COLO668 (cell line): ENCODE results near the gene COLEC11.
"Not testable (repeated sequence)": the region's sequence is repeated elsewhere in the genome, so short reads cannot be mapped to it uniquely, and the experiment has no call there.

Source experiments
- DNase-seq: peaks from one replicate; lab custom pipeline; 2025; ENCODE audit not compliant: unreplicated experiment; lab: John Stamatoyannopoulos, UW

COLEC11 gene

DNA sequence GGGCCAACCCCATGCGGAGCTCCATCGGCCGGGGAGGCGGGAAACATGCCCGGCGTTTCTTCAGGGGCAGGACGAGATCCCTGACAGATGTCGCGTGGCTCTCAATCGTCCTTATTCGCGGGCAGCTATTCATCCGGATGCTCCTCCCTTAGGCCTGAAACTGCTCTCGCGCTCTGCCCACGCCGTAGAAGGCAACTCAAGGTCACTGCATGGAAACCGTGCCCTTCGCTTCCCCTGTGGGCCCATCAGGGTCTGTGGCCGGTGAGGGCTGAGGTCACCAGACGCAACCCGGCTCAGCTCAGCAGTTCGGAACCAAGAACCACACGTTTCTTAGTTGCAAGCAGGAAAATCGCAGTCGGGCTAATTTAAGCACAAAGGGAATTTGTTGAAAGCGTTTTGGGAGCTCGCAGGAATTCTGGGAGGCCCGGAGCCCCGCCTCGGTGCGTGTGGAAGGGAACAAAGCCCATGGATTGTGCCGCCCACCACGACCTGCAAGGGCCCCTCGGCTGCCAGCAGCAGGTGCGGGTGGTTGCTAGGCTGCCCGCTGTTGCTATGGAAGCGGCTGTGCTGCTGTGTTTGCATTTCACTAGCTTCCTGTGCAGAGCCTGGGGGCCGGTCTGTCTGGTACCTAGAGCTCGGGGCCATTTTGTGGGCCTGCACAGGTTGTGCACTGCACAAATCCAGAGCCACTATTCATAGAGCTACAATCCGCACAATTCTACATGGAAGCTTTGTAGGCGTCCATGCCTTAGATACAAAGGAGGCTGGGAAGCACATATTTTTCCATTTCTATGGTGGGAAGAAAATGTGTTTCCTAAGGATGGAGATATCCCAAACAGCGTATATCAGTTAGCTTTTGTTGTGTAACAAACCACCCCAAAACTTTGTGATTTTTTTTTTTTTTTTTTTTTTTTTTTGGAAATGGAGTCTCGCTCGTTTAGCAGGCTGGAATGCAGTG is 57.1 kb downstream of the COLEC11 start:
- DNase-seq, result peak; percentile 97

DNA sequence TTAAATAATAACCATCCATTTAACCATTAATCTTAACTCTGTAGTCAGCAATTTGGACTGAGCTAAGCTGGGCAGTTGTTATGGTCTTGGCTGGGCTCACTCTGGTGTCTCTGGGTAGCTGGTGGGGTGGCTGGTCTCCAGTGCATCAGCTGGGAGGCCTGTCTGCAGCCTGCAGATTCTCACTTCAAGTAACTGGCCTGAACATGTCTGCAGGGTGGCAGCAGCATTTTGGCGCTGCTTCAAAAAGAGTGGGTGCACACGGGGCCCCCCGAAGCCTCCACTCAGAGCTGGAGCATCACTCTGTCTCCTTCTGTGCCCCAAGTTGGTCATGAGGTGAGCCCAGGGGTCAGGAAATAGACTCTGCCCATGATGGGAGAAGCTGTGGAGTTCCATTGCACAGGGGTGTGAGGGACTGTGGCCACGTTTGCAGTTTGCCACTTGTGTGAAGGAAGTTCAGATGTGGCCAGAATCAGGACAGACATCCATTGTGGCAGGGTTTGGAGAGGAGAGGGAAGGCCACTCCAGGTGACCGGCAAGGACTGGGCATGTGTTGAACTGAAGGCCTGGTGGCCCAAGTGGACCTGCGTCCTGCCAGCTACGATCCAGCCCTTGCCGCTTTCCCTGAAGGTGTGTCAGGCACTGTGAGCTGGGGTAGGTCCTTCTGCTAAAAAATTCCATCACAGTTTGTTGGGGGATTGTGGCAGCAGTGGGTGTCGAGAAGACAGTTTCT is 58.1 kb downstream of the COLEC11 start:
- DNase-seq, result no peak

DNA sequence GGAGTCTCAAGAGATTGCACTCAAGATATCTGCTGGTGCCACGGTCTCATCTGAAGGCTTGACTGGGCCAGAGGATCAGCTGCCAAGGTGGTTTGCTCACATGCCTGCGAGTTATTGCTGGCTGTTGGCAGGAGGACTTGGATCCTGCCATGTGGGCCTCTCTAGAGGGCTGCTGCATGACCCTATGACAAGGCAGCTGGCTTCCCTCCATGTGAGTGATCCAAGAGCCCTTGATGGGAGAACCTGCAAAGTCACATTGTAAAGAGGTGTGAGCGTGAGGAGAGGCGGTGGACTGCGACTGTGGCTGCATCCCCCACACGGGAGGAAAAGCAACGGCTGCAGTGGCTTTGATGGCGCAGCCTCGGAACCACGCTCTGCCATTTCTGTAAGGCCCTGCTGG is 59.1 kb downstream of the COLEC11 start:
- DNase-seq, result no peak

DNA sequence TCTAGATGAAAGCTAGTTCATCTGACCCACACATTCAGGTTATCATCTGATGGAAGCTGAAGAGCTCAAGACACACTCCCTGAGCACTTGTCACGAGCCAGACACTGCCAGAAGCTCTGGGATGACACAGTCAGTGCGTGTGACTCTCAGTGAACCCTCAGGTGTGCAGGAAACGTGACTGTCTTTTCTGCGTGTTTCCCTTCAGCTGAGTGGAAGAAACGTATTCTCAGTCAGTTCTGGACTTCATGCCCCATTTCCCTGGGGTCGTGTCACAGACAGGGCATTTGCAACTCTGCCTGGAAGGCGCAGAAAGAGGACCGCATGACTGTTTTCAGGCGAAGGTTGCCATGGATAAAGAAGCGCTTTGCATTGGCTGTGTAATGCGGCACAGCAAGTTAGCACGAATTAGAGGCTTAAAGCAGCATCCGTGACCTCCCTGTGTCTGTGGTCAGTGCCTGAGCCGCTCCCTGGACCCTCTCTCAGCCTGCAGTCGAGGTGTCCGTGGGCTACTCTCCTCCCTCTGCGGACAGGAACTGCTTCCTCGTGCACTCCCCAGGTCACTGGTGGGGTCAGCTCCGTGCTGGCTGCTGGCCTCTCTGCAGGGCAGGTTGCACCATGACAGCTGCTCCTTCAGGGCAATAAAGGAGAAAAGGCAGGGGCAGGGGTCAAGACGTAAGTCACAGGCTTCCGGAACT is 59.8 kb downstream of the COLEC11 start:
- no peak for DNase-seq

DNA sequence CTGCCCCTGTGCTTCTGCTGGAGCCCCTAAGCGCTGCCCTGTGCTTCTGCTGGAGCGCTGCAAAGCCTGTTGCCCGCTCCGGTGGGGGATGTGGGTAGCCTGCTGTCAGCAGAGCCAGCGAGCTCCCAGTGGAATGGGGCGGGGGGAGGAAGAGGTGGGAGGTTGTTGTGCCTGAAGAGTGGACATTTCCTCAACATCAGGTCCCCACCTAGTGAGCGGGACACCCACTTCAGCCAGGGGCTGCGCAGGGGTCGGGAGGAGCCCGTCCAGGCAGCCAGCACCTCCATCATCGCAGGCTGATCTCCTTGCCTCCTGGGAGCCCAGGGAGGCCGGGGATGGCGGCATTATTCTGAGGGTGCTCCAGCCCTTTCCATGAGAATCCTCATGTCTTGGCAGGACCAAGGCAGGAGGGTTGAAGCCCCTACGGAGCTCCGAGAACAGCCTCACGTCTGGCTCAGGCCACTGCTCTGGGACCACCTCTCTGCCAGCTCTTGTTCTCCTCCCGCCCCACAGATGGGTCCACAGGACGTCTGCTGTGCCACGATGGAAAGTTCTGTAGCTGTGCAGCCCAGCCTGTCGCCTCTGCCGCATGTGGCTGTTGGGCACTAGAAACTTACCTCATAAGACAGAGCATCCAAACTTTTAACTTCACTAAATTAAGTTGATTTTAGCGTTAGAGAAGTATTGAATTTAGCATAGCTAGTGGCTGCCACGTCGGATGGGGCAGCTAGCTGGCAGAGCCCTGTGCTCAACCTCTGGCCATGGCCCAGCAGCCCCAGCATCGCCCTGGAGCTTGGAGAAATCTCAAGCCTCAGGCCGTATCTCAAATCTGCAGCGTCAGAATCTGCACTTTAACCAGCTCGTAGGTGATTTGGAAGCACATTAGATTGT is 61.2 kb downstream of the COLEC11 start:
- DNase-seq, result no peak

DNA sequence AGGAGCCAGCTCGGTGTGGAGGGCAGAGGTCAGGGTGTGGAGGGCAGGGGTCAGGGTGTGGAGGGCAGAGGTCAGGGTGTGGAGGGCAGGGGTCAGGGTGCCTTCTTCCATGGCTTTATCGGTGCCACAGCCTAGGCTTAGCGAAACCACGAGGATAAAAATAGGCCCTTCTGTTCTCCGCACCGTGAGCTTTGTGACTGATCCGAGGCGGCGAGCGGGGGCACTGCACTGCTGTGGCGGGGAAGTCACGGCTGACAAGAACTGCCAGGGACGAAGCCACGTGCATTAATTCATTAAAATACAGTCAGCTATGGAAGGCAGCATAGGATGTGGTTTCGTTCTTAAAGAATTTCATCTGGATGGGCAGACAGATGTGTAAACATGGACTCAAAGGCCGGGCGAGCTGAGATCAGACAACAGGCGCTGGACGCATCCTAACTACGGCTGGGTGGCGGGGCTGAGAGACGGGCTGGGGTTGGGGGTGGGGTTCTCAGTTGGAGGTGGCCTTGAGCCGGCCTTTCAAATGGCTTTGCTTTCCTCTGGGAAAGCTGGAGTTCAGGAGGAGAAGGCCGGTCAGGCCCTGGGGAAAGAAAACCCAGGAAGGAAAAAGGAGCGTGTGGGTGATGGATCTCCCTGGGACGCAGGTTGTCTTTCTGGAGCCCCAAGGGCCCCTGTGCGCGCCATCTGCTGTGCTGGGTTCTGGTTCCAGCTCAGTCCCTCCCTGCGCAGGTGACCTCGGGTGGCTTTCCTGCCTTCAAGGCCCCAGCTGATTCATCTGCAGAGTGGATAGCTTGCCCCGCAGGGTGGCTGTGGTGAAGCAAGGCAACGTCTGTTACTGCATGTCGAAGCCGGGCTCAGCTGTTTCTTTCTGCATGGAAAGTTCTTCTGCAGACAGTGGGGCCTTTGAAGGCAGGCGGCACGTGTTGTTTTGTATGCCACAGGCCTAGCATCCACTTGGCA is 62.1 kb downstream of the COLEC11 start:
- DNase-seq, result peak; percentile 65

DNA sequence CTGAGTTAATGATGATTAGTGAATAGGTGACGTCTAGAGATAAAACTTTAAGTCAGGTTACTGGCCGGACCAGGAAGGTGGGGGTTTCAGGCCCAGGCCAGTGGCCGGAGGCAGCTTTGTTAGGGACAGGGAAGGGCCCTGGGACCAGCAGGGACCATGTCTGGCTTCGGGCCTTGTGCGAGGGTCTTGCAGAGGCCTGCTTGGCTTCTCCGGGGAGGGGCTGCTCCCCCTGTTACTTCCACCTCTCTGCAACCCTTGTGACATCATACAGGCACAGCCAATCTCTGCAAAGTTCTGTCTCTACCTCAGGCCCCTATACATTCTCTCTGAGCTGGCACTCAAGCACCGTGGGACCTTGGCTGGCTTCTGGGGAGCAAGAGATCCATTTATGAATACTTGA is 63.0 kb downstream of the COLEC11 start, which contains the start of gene ALLC:
Gene ALLC (plus strand): TSS at position 320 of the 400 bp plus-strand sequence. CDS start 12,958 bp downstream, outside the sequence.
- no peak for DNase-seq

DNA sequence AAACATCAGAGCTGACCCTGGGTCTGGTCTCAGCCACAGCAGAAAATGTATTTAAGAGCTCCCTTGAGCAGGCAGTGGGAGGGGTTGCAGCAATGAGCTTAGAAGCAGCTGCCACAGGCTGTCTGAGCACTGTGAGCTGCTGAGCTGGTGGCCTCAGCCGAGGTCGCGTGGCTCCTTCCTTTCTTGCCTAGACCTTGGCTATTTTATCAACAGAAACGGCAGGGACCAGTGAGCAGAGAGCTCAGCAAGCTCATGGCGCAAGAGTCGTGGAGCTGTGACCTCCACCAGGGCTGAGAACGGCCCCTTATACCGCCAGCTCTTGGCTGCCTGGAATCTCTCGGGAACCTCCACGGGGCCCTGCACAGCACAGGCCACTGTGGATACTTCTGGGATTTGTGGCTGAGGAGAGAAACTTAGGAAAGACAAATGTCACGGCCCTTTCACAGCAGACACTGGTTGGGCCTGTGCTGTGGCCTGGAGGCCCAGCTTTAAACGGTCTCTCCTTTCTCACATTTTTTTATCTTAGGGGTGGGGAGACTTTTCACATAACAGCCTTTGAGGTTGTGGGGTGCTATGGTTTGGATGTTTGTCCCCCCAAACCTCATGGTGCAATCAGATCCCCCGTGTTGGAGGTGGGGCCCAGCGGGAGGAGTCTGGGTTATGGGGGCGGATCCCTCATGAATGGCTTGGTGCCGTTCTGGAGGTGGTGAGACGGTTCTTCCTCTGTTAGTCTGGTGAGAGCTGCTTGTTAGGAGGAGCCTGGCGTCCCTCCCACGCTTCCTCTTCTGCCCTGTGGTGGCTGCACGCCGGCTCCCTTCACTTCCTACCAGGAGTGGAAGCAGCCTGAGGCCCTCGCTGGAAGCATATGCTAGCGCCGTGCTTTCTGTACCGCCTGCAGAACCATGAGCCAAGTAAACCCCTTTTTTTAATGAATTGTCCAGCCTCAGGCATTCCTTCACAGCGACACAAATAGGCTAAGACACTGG is 64.8 kb downstream of the COLEC11 start:
- DNase-seq, result no peak

DNA sequence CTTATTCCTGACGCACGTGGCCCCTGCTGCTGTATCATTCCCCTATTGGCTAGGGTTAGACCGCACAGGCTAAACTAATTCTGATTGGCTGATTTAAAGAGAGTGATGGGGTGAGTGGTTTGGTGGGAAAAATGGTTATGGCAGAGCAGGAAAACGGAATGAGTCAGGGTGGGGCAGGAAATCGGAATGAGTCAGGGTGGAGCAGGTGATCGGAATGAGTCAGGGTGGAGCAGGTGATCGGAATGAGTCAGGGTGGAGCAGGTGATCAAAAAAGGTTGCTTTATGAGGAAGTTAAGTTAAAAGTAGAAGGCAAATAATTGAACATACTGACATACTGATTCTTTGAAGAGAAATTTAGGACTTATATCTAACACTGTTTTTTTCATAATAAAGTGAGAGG is 65.7 kb downstream of the COLEC11 start:
- not testable (repeated sequence) for DNase-seq

DNA sequence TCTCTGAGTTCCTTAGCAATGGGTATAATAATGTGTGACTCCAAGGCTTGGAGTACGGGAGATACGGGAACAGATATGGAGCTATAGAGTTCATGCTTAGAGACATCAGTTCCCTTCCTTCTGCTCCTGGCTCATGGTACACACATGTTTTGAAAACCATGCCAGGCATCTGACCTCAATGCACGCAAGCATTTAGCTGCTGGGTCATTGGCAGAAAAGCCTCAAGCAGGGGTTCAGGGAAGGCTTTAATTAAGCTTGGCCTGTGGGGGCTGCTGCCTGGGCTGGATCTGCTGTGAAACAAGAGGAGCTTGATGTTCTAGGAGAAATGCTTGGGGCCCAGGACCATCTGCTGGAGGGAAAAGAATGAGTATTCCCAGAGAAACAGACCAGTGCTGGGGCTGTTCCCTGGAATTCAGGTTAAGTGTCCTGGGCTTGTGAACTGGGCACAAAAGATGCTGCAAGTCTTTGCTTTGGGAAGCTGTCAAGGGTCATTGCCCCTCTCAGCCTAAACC is 66.3 kb downstream of the COLEC11 start:
- no peak for DNase-seq

DNA sequence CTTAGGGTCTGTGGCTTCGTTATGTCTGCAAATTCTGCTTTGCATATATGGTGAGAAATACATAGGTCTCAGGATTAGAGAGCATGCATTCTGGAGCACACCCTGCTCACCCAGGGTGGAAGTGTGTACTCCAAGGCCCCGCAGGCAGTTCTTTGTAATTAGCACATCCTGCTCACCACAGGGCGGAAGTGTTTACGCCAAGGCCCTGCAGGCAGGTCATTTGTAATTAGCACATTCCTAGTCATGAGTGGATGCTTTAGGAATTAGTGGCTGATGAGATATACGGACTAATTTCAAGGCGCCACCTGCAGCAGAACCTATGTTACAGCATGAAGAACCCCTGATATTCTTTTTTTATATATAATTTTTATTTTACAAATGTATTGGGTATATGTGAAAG is 67.3 kb downstream of the COLEC11 start:
- no peak for DNase-seq

DNA sequence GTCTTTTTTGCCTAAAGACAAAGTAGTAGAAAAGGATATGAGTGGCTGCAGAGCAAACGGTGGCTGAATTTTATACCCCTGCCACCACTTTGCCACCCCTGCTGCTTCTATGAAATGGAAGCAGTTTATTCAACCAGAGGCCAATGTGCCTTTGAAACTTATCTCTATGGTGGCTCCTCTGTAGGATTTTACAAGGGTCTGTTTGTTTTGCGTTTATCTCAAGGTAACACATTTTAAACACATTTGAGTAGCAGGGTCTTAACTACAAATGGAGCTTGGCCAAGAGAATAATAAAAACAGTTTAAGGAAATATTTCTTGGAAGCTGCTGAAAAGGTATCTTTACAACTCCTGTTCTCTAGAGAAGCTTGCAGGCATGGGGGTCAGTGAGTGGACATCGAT is 69.2 kb downstream of the COLEC11 start:
- DNase-seq, result no peak

DNA sequence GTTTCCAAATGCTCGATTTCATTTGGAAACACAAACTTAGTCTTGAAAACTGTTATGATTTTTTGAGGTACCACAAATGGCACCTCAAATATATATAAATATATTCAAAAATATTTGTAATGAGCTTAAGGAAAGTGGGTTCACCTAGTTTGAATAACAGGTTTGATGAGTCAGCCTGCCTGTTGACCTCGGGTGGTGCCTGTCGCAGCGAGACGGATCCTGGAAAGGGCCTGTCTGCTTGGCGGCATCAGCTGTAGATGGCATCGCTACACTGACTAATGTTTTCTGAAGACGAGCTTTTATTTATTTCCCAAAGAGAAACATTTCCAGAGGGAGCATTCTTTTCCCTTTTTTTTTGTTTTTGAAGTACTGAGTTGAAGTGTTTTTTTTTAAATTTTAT is 70.0 kb downstream of the COLEC11 start:
- DNase-seq, result no peak

DNA sequence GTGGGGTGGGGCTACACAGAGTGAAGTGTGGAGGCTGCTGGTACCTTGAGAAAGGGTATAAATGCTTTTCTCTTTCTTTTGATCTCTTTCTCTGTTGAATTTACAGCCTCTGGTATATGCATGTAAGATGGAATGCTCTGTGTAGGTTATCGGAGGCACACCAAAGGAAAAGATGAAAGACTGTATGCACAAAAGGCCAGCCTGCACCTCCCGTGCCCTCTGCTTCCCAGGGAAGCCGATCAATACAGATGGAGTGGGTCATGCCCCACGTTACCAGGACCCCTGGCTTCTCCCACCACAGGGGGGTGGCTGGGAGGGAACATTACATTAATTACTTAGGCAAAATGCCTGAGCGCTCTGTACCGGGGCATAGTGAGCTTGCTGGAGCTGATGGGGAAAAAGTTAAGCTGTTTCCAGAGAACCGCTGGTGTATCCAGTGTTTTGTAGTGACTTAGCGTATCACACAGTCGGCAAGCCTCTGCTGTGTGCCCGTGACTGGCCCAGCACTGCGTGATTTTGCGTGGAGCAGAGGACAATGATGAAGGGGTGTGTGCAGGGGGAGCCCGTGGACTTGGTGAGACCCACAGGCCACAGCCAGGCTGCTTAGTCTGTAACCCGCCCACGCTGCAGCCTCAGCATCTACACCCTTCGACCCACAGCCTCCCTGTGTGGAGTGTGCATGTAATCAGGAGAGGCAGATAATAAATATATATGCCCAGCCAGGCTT is 71.1 kb downstream of the COLEC11 start:
- no peak for DNase-seq

DNA sequence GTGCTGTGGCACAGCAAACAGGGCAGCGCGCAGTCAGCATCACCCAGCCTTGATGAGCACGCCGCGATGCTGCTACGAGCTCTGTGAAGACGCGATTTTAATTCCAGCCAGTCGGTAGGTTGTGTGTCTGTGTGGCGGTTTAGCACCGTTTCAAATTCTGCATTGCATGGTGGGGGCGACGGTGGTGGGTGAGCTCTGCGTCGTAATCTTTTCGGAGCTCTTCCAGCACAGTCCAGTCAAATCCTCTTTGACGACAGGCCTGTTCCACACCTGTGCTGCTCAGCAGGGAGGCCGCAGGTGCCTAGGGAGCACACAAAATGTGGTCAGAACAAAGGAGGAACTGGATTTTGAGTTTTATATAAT is 71.7 kb downstream of the COLEC11 start:
- peak; percentile 50 for DNase-seq

DNA sequence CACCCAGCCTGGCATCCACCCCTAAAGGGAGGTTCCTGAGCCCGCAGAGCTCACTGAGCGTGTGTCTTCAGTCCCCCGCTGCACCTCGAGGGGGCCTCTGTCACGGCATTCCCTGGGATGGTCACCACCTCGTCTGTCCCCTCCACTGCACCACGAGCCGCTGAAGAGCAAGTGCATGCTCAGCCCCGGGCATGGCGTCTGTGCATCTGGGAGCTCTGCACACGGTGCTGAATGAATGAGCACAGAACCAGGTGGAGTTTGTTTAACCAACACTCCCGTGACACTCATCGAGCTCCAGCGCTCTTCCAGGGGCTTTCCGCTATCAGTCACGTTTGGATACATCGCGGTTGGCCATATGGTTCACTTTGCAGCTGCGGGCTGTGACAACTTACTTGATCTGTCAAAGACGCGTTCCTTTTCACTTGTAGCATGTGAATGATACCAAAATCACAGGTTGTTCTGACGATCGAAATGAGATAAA is 72.3 kb downstream of the COLEC11 start:
- peak; percentile 86 for DNase-seq

DNA sequence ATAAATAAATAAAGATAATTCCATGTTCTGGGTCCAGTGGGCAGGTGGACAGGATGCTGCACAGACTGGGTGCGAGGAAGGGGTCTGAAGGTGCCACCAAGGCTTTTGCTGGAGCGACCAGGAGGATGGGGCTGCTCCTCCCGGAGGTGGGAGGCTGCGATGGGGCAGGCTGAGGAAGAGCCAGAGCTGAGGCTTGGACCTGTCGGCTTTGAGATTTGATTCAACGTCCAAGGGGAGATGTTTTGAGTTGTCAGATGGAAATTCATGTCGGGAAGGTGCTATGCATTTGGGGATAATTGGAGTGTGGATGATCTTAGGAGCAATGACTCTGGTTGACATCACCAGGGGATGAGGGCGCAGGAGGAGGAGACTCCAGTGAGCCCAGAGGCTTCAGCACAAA is 74.7 kb downstream of the COLEC11 start:
- no peak for DNase-seq
